DND-41 (cell line): ENCODE measurements around the gene RPIA.

Experiments
- CTCF ChIP-seq: IDR thresholded peaks from 2 replicates; pipeline ENCODE4 v1.5.1; 2012; ENCODE audit warnings: borderline replicate concordance, low read length, moderate library complexity, mild to moderate bottlenecking; ENCODE audit not compliant: poor library complexity, severe bottlenecking; ENCODE audit errors: extremely low read depth
- EZH2 ChIP-seq: IDR thresholded peaks from 3 replicates; pipeline ENCODE4 v1.6.1; 2012; ENCODE audit warnings: borderline replicate concordance, low read depth, mild to moderate bottlenecking, moderate library complexity, low read length, inconsistent platforms; ENCODE audit not compliant: severe bottlenecking

GRCh38 chr2:88711897-88712296, 20.4 kb downstream of the RPIA start:
- no peak for TF ChIP-seq CTCF
- no peak for TF ChIP-seq EZH2
